WTC11 (cell line): ENCODE results near the gene KIF14.

ENCODE experiments used
- ATF1 ChIP-seq: sonication (generic); formaldehyde crosslinking; IDR thresholded peaks from 2 replicates; pipeline ENCODE4 v1.8.1; 2023; ENCODE audit warnings: mild to moderate bottlenecking, moderate library complexity, missing genetic modification reagents
- ESRRA ChIP-seq: sonication (generic); formaldehyde crosslinking; IDR thresholded peaks from 2 replicates; pipeline ENCODE4 v1.8.1; 2022; ENCODE audit warnings: mild to moderate bottlenecking, missing genetic modification reagents, borderline replicate concordance
- ETV6 ChIP-seq: sonication (generic); formaldehyde crosslinking; IDR thresholded peaks from 2 replicates; pipeline ENCODE4 v1.8.1; 2022; ENCODE audit warnings: mild to moderate bottlenecking, missing genetic modification reagents
- FOXK1 ChIP-seq: sonication (generic); formaldehyde crosslinking; IDR thresholded peaks from 2 replicates; pipeline ENCODE4 v1.8.0; 2022; ENCODE audit warnings: mild to moderate bottlenecking, moderate library complexity, missing genetic modification reagents
- IRF2 ChIP-seq: sonication (generic); formaldehyde crosslinking; IDR thresholded peaks from 2 replicates; pipeline ENCODE4 v1.8.0; 2022; ENCODE audit warnings: low read depth, missing genetic modification reagents, borderline replicate concordance
- NFYB ChIP-seq: sonication (generic); formaldehyde crosslinking; conservative IDR thresholded peaks from 2 replicates; pipeline ENCODE4 v1.8.0; 2022; ENCODE audit warnings: low read depth, missing genetic modification reagents
- NR1H2 ChIP-seq: sonication (generic); formaldehyde crosslinking; IDR thresholded peaks from 2 replicates; pipeline ENCODE4 v1.9.0; 2021; ENCODE audit warnings: mild to moderate bottlenecking, moderate library complexity, missing genetic modification reagents
- NR2C2 ChIP-seq: sonication (generic); formaldehyde crosslinking; IDR thresholded peaks from 2 replicates; pipeline ENCODE4 v1.8.0; 2022; ENCODE audit warnings: mild to moderate bottlenecking, missing genetic modification reagents
- ZBTB43 ChIP-seq: sonication (generic); formaldehyde crosslinking; IDR thresholded peaks from 2 replicates; pipeline ENCODE4 v1.8.1; 2023; ENCODE audit warnings: mild to moderate bottlenecking, missing genetic modification reagents
- TF ChIP-seq, protein P1 (sequence below): fragments of 200-600 bp; IDR thresholded peaks from 2 replicates; pipeline ENCODE4 v1.8.0; 2022; ENCODE audit warnings: antibody characterized with exemption
- TF ChIP-seq, protein P2 (sequence below): sonication (generic); formaldehyde crosslinking; IDR thresholded peaks from 2 replicates; pipeline ENCODE4 v1.8.1; 2022; ENCODE audit warnings: low read depth, mild to moderate bottlenecking, moderate library complexity, missing genetic modification reagents, borderline replicate concordance

- no peak for TF ChIP-seq NFYB (CRISPR knock-in tag)
- TF ChIP-seq, protein P1, sequence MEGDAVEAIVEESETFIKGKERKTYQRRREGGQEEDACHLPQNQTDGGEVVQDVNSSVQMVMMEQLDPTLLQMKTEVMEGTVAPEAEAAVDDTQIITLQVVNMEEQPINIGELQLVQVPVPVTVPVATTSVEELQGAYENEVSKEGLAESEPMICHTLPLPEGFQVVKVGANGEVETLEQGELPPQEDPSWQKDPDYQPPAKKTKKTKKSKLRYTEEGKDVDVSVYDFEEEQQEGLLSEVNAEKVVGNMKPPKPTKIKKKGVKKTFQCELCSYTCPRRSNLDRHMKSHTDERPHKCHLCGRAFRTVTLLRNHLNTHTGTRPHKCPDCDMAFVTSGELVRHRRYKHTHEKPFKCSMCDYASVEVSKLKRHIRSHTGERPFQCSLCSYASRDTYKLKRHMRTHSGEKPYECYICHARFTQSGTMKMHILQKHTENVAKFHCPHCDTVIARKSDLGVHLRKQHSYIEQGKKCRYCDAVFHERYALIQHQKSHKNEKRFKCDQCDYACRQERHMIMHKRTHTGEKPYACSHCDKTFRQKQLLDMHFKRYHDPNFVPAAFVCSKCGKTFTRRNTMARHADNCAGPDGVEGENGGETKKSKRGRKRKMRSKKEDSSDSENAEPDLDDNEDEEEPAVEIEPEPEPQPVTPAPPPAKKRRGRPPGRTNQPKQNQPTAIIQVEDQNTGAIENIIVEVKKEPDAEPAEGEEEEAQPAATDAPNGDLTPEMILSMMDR, result no peak
- TF ChIP-seq ZBTB43, result no peak
- TF ChIP-seq ATF1 (CRISPR knock-in tag), result no peak
- no peak for TF ChIP-seq NR1H2 (CRISPR knock-in tag)
- no peak for TF ChIP-seq IRF2 (CRISPR knock-in tag)
- no peak for TF ChIP-seq ETV6 (CRISPR knock-in tag)
- no peak for TF ChIP-seq ESRRA (CRISPR knock-in tag)
- TF ChIP-seq, protein P2, sequence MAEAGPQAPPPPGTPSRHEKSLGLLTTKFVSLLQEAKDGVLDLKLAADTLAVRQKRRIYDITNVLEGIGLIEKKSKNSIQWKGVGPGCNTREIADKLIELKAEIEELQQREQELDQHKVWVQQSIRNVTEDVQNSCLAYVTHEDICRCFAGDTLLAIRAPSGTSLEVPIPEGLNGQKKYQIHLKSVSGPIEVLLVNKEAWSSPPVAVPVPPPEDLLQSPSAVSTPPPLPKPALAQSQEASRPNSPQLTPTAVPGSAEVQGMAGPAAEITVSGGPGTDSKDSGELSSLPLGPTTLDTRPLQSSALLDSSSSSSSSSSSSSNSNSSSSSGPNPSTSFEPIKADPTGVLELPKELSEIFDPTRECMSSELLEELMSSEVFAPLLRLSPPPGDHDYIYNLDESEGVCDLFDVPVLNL (CRISPR knock-in tag), result no peak
- no peak for TF ChIP-seq FOXK1 (CRISPR knock-in tag)
- TF ChIP-seq NR2C2 (CRISPR knock-in tag), result no peak
Measured at GRCh38 chr1:200668514-200669313, 48.2 kb upstream of the KIF14 start.
